Suprapubic skin (tissue), 4 donors: Measurements from ENCODE around the gene LTBP2.

Source experiments
- CTCF ChIP-seq, 2 donors: fragments of 200-600 bp in 1 of 2; fragments of 450-650 bp in 1 of 2; sonication (generic) in 1 of 2; IDR thresholded peaks; one replicate each; pipeline ENCODE4 v1.5.1; 2016 to 2019; ENCODE audit warnings: antibody characterized with exemption in 2 of 2, mild to moderate bottlenecking in 1 of 2, moderate library complexity in 1 of 2
- EP300 ChIP-seq: sonication (generic); formaldehyde crosslinking; IDR thresholded peaks from one replicate; pipeline ENCODE4 v1.6.1; 2017; ENCODE audit warnings: antibody characterized with exemption
- POLR2A ChIP-seq, 2 donors: fragments of 450-650 bp; IDR thresholded peaks; one replicate each; pipeline ENCODE4 v1.6.1; 2017; ENCODE audit warnings: antibody characterized with exemption in 2 of 2, mild to moderate bottlenecking in 2 of 2, moderate library complexity in 2 of 2
- POLR2AphosphoS5 ChIP-seq, 3 donors: sonication (generic); formaldehyde crosslinking; IDR thresholded peaks; one replicate each; pipeline ENCODE4 v1.6.1; 2017; ENCODE audit warnings: antibody characterized with exemption in 3 of 3

- TF ChIP-seq CTCF (IDR thresholded peaks at IDR 0.05) (no peak), POLR2A (IDR thresholded peaks at IDR 0.05) (no peak), EP300 (no peak), POLR2AphosphoS5 (IDR thresholded peaks at IDR 0.05) (no peak)
Measured at GRCh38 chr14:74570696-74571095, 41.3 kb downstream of the LTBP2 start.
